HepG2 (cell line): Measurements from ENCODE around the gene SMARCC1.

ENCODE experiments used
- CEBPB ChIP-seq: IDR thresholded peaks from 2 replicates; pipeline ENCODE4 v1.6.1; 2011; ENCODE audit warnings: low read depth, low read length, improper control_type of control experiment, borderline replicate concordance
- CHD2 ChIP-seq: IDR thresholded peaks from 2 replicates; pipeline ENCODE4 v1.6.1; 2011; ENCODE audit warnings: low read depth, low read length, improper control_type of control experiment
- E2F5 ChIP-seq: sonication (generic); formaldehyde crosslinking; conservative IDR thresholded peaks from 2 replicates; pipeline ENCODE4 v1.4.0; 2020; ENCODE audit warnings: missing genetic modification reagents
- GPN1 ChIP-seq: sonication (generic); formaldehyde crosslinking; IDR thresholded peaks from 2 replicates; pipeline ENCODE4 v1.5.1; 2020; ENCODE audit warnings: missing genetic modification reagents, borderline replicate concordance
- HDAC2 ChIP-seq: sonication (generic); formaldehyde crosslinking; IDR thresholded peaks from 2 replicates; pipeline ENCODE4 v1.4.0; 2020; ENCODE audit warnings: missing genetic modification reagents
- MAZ ChIP-seq, 2 experiments: sonication (generic) in 1 of 2; formaldehyde crosslinking in 1 of 2; IDR thresholded peaks; 2 replicates each; pipeline versions ENCODE4 v1.5.0 to v1.6.1; 2012 to 2020; ENCODE audit warnings: low read depth in 2 of 2, mild to moderate bottlenecking in 2 of 2, borderline replicate concordance in 1 of 2, improper control_type of control experiment in 1 of 2, low read length in 1 of 2, missing genetic modification reagents in 1 of 2, moderate library complexity in 1 of 2
- SMC3 ChIP-seq: IDR thresholded peaks from 2 replicates; pipeline ENCODE4 v1.6.1; 2011; ENCODE audit warnings: low read length, improper control_type of control experiment
- SNAPC4 ChIP-seq: sonication (generic); formaldehyde crosslinking; IDR thresholded peaks from 2 replicates; pipeline ENCODE4 v1.4.0; 2020; ENCODE audit warnings: mild to moderate bottlenecking, missing genetic modification reagents
- SUZ12 ChIP-seq: fragments of 150-350 bp; IDR thresholded peaks from 2 replicates; pipeline ENCODE4 v1.6.1; 2014; ENCODE audit warnings: low read depth, low read length

GRCh38 chr3:47641739-47642138 is 140.0 kb downstream of the SMARCC1 start:
- no peak for TF ChIP-seq SMC3
- TF ChIP-seq CEBPB, result no peak
- TF ChIP-seq GPN1 (CRISPR knock-in tag), result no peak
- TF ChIP-seq SNAPC4 (CRISPR knock-in tag), result no peak
- no peak for TF ChIP-seq E2F5 (CRISPR knock-in tag)
- TF ChIP-seq HDAC2 (CRISPR knock-in tag), result no peak
- no peak for TF ChIP-seq SUZ12
- no peak for TF ChIP-seq MAZ (IDR thresholded peaks at IDR 0.05; ENCODE audit: borderline replicate concordance, low read depth, low read length)
- no peak for TF ChIP-seq MAZ (CRISPR knock-in tag; IDR thresholded peaks at IDR 0.05; ENCODE audit: low read depth)
- TF ChIP-seq CHD2, result no peak
